ENCODE measurements around the gene TTYH3.

TTYH3 gene

DNA sequence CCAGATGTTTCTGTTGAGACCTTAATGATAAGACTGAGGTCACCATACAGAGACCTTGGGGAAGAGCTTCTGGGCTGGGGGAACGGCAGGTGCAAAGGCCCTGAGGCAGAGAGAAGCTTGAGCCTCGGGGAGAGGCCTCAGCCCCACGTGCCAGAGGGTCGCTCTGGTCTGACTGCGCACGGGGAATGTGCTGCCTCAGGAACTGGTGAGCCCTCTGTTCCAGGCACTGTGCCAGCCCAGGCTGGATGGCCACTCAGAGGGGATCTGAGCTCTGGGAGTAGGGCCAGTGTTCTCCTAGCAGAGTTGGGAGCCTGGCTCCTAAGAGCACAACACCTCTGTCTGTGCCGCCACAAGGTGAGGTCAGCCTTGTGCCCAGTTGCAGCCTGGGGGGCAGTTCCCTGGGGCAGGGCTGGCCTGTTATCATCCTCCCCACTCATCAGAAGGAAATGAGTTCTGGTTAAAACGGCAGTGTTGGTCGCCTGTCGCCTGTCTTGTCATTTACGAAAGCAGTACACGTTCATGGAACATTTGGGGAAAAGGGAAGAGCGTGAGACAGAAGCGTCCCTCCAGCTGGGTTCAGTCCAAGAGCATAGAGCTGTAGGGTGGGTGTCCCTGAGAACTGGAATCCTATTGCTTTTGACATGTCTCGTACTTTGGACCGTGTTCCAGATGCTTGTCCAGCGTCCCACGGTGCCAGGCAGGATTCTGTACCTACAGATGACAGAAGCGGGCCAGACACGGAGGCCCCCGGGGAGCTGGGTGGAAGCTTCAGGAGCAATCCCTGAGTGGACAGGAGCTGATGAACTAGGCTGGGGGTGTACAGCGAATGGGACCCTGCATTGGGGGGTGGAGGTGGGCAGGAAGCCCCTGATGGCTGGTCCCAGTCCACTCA lies 4.3 kb downstream of the TTYH3 start:
- DNase-seq: no peak

DNA sequence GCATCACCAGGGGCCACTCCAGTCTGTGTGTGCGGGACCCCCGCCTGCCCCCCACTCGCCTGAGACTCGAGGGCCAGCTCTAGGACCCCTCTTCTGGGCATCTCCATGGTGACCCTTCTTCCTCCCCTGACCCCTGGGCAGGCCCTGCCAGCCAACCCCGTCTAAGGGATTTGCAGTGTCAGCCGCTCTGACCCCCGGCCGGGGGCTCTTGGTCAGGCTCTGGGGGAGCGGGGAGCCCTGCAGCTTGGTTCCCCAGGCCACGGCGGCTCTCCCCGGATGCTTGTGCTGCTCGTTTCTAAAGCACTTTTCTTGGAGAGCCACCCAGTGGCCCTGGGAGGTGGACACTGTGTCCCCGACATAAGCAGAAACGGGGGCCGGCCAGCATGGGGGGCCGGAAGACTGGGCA lies 5.3 kb downstream of the TTYH3 start:
- DNase-seq: no peak

DNA sequence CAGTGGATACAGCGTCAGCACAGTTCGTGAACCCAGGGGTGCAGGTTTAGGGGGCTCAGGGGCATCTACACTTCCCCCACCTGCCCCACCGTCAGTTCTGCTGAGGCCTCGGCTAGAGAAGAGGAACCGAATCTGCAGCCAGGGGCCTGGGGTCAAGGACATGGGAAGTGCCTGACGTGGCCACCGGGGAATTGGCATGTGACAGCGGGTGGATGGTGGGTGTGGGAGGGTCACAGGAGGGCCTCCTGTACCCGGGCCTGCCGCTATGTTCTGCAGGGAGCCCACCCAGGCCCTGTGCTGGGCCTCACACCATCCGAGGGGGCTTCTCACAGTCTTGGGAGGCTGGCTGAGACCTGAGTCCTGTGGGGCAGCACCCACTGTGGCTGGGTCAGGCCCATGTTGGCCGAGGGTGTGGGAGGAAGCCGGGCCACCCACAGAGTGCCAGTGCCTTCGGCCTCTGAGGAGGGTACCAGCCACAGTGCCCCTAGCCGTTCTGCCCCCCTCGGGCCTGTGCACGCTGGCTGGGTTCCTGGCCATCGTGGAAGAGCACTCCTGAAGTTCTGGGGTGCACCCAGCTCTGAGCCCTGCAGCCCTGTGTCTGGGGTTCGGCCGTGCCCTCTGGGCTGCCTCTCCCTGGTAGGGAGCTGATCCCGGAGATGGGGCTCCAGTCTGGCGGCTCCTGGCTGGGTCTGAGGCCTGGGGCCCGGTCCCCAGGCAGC lies 5.9 kb downstream of the TTYH3 start:
- DNase-seq: no peak

DNA sequence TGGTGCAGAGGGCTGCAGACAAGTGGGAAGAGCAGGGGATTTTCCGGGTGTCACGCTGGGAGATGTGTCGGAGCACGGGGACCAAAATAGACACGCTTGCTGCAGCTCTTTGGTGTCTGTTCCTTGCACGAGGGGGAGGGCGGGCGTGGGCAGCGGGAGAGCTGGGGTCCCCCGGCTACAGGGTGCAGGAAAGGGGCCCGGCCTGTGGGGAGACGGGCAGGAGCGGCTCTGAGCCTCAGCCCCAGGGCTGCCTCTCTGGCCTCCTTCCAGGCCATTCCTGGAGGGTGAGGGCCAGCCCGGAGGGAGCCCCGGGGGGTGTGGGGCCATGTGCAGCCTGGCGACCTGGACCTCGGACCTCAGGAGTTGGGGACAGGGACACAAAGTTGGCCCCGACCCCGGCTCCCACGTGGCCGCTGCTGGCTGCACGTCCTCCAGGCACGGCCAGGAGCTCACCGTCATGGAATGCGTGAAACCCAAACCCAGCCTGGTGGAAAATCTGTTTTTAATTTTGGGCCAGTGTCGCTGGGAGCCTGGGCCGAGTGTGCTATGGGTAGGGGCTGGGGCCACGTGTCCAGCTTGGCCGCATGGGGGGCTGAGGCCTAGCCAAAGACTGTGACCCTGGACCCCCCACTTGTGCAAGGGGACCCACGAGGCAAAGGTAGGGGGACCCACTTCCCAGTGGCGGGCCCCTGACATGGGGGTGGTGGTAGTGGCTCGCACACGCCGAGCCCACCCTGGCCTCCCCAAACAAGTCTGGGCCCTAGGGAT lies 6.6 kb downstream of the TTYH3 start:
- DNase-seq: no peak

DNA sequence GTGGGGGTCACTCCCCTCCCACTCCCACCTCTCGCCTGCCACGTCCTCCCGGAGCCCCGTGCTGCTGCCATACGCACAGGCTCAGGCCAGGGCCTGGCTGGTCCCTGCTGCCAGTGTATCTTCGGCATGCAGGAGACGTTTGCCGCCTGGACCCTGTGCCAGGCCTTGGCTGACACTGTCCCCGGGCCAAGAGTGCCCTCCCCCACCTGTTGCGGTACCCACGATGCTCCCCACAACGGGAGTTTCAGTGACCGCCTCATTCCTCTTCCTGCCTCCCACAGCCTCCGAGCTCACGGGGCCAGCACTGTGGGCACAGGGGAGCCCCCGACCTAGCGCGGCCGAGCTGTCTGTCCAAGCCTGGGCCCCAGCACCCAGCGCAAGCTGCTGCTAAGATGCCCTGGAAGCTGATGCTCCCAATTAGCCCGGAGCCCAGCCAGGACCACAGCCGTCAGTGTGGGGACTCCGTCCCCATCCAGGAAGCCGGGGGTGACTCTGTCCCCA lies 7.4 kb downstream of the TTYH3 start:
- DNase-seq: no peak

DNA sequence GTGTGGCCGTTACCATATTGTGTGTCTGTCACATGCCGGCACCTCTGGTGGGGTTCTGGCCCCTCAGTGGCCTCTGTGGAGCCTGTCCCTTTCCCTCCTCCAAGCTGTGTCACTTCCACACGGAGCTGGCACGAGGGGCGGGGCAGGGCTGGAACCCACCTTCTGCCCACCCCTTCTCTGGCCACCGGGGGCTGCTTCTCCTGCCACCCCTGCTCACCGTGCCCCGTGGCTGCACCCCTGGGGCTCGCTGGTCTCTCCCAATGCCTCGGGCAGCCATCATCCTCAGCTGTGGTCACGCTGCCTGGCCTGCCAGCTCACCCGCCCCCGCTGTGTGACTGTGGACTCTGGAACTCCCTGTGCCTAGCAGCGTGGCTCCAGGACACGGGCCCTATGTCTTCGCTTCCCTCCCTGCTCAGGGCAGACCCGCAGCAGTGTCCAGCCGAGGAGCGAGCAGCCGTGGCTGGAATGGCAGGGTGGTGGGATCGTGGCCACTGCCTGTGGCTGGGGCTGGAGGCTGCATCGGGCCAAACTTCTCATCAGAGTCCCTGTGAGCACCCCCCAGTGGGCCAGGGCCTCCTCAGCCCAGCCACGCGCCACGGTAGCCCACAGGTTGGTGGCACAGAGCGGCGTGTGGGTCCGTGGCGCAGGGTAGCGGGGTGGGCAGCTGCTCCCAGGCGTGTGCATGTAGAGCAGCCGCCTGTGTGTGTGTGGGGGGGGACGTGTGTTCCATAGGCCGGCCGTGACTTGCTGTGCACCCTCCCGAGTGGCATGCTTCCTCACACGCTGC lies 8.1 kb downstream of the TTYH3 start:
- no peak for DNase-seq

DNA sequence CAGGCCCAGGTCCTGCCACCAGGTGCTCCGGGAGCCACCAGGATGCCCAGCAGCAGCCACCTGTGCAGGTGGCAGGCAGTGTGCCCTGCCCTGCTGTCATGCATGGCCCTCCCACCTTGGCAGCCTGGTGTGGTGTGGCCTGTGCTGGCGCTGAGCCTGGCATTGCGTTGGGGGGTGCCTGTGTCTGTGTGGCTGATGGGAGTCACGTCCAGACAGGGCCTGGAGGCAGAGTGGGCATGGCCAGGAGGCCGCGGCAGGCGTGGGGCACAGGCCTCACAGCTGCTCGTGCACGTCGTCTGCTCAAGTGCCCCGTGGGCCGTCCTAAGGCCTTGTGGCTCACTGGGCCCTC lies 8.7 kb downstream of the TTYH3 start:
- DNase-seq: no peak

DNA sequence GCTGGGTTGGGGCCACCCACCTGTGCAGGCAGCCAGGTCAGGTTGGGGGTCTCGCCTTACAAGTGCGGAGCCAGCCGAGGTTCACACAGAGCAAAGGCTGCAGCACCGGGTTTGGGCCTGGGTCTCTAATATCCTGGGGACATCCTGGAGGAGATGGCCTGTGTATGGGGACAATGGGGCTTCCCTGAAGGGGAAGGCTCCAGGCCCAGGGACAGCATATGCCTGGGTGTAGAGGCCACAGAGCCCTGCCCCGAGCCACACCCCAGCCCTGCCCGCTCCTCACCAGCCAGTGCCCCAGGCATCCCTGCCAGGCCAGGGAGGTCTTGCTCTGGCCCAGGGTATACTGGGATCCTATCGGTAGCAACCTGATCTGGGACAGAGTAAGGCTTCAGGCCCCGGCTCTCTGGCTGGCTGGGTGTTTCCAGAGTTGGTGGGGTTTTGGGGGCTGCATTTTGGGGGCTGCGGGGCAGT lies 9.1 kb downstream of the TTYH3 start:
- no peak for DNase-seq

DNA sequence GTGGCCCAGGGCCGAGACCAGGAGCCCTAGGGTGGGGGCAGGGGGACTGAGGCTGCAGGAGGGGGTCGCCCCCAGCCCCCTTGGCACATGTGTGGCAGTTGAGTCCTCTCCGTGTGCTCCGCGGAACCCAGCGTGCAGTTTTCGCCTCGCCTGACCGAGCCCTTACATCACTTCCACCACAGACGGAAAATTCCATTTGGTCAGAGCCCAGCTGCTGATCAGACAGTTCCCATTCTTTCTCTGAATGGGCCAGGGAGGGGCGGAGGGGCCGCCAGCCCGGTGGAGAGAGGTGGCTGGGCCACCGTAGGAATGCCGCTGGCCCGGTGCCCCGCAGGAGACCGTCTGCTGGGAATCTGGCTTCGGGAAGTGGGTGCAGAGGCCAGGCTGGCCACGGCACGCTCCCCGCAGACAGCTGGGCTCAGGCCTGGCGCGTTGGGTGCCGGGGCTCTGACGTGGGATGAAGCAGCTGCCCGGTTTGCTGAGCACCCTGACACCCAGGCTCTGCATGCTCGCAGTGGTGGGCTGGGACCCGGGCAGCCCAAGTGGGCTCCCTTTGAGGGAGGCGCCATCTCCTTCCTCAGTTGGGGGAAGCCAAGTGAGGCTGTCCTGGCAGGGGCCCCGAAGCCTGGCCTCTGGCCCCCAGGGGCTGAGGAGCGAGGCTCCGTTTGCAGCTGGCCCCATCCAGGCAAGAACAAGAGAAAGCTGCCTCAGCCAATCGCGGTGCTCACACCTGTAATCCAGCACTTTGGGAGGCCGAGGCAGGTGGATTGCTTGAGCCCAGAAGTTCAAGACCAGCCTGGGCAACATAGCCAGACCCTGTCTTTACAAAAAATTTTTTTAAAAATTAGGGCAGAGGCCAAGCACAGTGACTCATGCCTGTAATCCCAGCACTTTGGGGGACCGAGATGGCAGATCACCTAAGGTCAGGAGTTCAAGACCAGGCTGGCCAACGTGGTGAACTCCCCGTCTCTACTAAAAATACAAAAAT lies 9.9 kb downstream of the TTYH3 start:
- no peak for DNase-seq

DNA sequence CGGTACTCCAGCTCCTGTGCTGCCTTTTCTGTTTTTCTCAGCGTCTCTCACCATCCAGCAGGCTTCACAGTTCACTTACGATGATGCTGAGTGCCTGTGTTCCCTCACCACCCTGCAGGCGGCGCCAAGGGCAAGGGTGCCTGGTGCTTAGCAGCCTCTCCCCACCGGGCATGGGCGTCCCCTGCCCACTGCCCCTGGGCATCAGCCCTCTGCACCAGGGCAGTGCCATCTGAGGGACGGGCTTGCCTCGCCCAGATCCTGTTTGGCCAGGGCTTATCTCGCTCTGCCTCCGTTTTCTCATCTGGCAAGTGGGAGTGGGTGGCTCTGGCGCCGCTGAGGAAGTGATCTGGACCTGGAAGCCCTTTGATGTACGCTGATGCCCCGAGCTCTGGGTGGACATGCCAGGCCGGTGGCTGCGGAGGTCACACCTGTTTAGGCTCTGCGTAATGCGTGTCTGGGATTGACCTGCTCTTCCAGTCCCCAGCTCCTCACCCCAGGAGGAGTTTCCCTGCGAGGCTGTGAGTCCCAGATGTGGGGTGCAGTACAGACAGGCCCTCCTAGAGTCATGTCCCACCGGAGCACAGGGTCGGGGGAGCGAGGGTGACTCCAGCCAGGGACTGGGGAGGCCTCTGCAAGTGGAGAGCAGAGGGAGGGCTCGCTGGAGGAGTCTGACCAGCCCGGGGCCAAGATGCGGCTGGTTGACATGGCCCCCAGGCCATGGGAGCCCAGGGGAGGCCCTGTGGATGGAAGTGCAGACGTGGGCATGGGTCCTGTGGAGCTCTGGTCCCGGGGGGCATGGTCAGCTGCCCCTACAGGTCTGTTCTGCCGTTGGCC lies 11.8 kb downstream of the TTYH3 start:
- no peak for DNase-seq

DNA sequence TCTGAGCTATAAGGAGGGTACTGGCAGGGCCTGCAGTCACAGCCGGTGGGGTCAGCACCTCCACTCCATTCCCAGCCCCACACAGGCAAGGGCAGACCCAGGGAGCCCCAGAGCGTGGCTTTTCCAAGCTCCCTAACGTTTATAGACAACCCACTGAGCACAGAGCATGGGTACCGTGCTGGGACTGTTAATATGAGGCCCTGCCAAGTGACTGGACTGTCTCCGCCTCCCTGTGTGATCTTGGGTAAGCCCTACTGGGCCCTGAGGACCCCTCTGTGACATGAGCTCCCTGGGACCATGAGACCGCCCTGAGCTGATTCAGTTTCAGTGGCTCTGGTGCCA lies 12.4 kb downstream of the TTYH3 start:
- DNase-seq: no peak

DNA sequence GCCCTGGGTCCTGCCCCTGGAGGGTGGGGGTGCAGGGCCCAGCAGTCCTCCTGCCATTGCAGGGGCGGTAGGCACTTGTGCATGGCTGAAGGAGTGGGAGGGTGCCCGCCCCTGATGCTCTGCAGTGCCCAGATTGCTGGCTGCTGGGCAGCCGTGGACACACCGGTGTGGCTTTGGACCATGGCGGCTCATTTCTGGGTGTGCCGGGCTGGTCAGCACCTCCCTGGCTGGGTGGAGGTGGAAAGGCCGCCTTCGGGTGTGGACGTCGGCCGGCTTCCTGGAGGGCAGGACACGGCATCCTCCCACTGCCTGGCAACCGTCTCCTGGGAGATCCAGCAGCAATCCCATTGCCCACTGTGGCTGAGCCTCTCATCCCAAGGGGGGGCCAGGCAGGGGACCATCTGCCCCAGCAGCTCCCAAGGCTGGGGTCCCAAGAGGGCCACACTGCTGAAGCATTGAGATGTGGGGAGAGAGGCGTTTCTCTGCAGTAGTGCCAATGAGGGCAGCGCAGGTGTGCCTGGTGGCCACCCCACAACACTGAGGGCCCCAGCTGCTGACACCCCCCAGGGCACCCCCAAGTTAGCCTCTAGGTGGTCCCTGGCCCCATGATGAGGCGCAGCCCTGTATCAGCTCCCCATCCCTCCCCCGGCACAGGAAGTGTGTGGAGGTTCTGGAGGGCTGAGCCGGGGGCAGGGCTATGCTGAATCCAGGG lies 12.9 kb downstream of the TTYH3 start:
- DNase-seq: no peak

DNA sequence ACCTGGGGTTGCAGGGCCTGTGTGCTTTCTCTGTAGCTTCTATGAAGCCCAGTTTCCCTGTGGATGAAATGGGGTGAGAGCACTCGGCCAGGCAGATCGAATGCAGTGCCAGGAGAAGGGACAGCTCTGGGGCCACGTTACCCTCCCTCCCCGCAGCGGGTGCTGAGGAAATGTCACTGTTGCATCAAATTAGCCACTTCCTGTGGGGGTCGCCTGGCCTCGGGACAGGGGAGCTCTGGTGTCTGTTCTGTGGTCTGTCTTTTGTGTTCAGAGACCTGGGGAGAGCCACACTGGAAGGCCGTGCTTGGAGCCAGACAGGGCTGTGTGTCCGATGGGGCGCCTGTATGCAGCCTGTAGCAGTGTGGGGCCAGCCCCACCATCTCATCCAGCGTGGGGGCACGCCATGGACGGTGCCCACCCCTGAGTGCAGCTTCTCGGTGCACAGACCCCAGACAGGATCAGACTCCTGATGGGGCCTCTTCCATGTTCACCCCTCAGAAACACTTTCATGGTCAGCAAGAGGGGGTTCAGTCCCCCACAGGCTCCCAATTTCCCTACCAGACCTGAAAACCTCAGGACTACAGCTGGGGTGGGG lies 13.6 kb downstream of the TTYH3 start:
- DNase-seq: peak; percentile 66

DNA sequence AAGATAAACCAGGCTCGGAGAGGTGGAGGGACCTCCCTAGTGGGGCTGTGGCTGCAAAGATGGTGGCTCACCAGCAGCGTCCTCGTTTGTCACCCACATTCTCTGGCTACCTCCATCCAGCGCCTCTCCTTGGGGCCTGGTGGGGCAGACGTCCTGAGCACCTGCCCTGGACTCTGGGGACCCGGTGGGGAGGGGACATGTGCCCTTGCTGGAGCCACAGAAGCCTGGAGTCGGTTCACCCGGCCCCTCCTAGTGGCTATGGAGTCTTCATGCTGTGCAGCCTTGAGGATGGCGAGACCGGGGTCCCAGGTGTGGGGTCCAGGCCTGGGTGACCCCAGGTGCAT lies 14.5 kb downstream of the TTYH3 start:
- no peak for DNase-seq

DNA sequence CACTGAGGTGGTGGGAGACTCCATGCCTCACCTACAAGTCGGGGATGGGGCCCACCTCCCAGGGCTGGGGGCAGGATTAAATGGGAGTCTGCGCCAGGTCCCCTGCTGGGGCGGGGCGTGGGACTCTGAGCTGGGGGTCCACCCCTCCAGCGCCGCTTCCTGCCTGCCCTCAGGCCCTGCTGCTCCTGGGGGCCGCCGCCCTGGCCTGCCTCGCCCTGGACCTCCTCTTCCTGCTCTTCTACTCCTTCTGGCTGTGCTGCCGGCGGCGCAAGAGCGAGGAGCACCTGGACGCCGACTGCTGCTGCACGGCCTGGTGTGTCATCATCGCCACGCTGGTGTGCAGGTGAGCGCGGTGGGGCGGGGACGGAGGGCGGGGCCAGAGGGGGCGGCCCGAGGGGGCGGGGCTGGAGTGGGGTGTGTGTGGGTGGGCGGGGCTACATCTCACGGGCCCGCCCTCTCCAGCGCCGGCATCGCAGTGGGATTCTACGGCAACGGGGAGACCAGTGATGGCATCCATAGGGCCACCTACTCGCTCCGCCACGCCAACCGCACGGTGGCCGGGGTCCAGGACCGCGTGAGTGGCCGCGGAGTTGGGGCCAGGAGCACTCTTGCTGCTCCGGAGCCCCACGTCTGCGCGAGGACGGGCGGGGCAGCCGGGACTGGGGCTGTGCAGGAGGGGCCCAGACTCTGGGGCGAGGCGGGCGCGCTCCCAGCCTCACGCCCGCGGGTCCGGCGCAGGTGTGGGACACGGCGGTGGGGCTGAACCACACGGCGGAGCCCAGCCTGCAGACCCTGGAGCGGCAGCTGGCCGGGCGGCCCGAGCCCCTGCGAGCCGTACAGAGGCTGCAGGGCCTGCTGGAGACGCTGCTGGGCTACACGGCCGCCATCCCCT lies 15.1 kb downstream of the TTYH3 start:
- DNase-seq: no peak

DNA sequence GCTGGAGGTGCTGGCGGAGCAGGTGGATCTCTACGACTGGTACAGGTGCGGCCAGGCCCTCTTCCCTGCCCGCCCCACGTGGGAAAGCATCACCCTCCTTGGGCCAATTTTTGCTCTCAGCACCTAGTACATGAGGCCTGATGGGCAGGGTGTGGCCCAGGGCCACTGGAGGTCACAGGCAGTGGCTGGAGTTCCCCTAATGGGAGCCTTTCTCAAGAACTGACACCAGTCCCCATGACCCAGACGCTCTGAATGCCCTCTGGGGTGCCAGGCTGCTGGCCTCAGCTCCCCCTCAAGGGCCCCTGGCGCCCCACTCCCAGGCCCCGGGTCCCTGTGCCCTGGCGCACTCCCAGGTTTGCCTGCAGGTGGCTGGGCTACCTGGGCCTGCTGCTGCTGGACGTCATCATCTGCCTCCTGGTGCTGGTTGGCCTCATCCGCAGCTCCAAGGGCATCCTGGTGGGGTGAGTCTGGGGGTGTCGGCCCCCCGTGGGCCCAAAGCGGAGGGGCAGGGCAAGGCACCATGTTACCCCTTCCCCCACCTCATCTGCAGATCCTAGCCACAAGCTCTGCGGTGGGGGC lies 15.9 kb downstream of the TTYH3 start:
- DNase-seq: no peak

DNA sequence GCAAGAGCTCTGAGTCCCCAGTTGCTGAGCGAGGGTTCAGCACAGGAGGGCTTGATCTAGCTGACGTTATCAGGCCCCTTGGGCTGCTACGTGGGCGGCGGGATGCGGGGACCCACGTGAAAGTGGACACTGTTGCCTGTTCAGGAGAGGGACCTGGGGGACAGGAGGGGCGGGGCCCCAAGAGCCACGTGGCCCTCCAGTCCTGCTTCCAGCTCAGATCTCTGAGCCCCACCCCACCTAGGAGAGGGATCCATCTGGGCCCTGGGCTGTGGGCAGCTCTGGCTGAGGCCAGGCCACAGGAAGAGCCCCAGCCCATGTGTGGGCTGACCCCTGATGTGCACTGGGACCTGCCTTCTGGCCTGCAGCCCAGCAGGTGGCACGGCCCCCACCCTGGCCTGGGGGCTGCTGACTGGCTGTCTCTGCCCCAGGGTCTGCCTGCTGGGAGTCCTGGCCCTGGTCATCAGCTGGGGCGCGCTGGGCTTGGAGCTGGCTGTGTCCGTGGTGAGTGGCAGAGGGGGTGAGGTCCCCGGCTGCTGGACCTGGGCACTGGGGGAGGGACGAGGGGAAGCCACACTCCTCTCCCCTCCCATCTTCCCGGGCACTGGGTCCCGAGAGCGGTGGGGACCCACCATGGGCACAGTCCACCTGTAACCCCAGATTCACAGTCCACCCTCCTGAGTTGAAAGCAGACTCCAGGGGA lies 17.5 kb downstream of the TTYH3 start:
- no peak for DNase-seq
